Keratinocyte (primary cell): Measurements from ENCODE around the gene EIF3D.

Experiments used
- CTCF ChIP-seq, 3 experiments: IDR thresholded peaks in 1 of 3; conservative IDR thresholded peaks in 1 of 3; optimal IDR thresholded peaks in 1 of 3; 2 replicates in 2 of 3; 3 replicates in 1 of 3; pipeline versions ENCODE3 to v1.5.1; 2011; ENCODE audit warnings: low read length in 3 of 3, mild to moderate bottlenecking in 3 of 3, moderate library complexity in 2 of 3, control low read depth in 1 of 3, inconsistent platforms in 1 of 3; ENCODE audit not compliant: insufficient read depth in 2 of 3; ENCODE audit errors: extremely low read depth in 1 of 3
- EZH2 ChIP-seq: IDR thresholded peaks from one replicate; pipeline ENCODE4 v1.6.1; 2012; ENCODE audit warnings: inconsistent platforms, mild to moderate bottlenecking, low read length, moderate library complexity

- no peak for TF ChIP-seq EZH2
- TF ChIP-seq CTCF (optimal IDR thresholded peaks at IDR 0.05 in 1 of 3, IDR thresholded peaks at IDR 0.05 in 1 of 3, conservative IDR thresholded peaks at IDR 0.05 in 1 of 3; ENCODE audit: extremely low read depth in 1 of 3, insufficient read depth in 2 of 3, low read length in 3 of 3), result no peak
These were observed 8.5 kb downstream of the EIF3D start for GRCh38 chr22:36520423-36520822.
